GM06990 (cell line): ENCODE data around the gene ATOH1.

Source experiments
- DNase-seq: peaks from one replicate; pipeline ENCODE4 v3.0.0-alpha.2; 2011; ENCODE audit not compliant: insufficient read length; ENCODE audit errors: extremely low read depth
- H3K27me3 ChIP-seq: replicated peaks from 2 replicates; pipeline ENCODE4 v1.6.0; 2011; ENCODE audit warnings: low read length; ENCODE audit not compliant: control insufficient read depth, insufficient read depth
- H3K36me3 ChIP-seq: 2 replicates; pipeline ENCODE4 v1.5.1; 2011; ENCODE audit warnings: low read length; ENCODE audit not compliant: control insufficient read depth, insufficient read depth
- H3K4me3 ChIP-seq: replicated peaks from 2 replicates; pipeline ENCODE4 v1.5.1; 2011; ENCODE audit warnings: low read depth, mild to moderate bottlenecking, control low read depth, low read length
- CTCF ChIP-seq: IDR thresholded peaks from 2 replicates; pipeline ENCODE4 v1.5.1; 2011; ENCODE audit warnings: low read length, control low read depth, mild to moderate bottlenecking, inconsistent platforms; ENCODE audit not compliant: insufficient read depth, poor library complexity, severe bottlenecking

Gene ATOH1

GRCh38 chr4:93878566-93878965, 50.0 kb downstream of the ATOH1 start:
- DNase-seq, result no peak
- H3K27me3 ChIP-seq, result no peaks in the 10 kb centered on the region; the same call in 1 of the 2 replicates
- TF ChIP-seq CTCF, result no peak
- no peak overlapping the region for H3K4me3 ChIP-seq
- H3K36me3 ChIP-seq, result no peaks in the 10 kb centered on the region

DNA sequence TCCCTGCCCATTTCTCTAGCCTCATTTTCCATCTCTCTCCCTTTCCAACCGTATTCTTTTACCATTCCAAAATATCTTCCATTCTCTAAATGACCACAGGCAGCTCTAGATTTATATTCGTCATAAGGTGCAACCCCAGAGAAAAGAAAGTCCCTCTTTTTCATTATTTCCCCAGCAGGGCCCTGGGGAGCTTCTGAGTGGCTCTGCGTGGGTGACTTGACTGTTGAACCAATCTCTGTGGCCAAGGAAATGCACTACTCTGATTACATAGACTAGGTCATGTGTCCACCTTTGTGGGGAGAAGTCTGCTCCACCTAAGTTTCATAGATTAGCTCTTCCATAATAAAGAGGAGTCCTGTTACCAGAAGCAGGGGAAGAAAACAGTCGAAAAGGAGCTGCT, 51.4 kb downstream of the ATOH1 start:
- no peak for TF ChIP-seq CTCF
- no peak overlapping the region for H3K4me3 ChIP-seq
- no peaks in the 10 kb centered on the region; the same call in 1 of the 2 replicates for H3K27me3 ChIP-seq
- H3K36me3 ChIP-seq, result no peaks in the 10 kb centered on the region
- DNase-seq, result no peak
